MM.1S (cell line): ENCODE data around the gene MMP11.

Source experiments
- DNase-seq: peaks from one replicate; pipeline ENCODE4 v3.0.0-alpha.2; 2015
- H2AFZ ChIP-seq: fragments of 300-600 bp; sonication (generic); 2 replicates; pipeline ENCODE4 v1.6.0; 2016; ENCODE audit warnings: antibody characterized with exemption, low read length
- H3F3A ChIP-seq: fragments of 300-600 bp; sonication (generic); 2 replicates; pipeline ENCODE4 v1.6.1; 2016; ENCODE audit warnings: mild to moderate bottlenecking, antibody characterized with exemption, low read length, moderate library complexity, mixed read lengths; ENCODE audit not compliant: insufficient read depth
- H3K27ac ChIP-seq: fragments of 300-600 bp; sonication (generic); 2 replicates; pipeline ENCODE4 v1.5.1; 2016; ENCODE audit warnings: mild to moderate bottlenecking, low read length
- H3K27me3 ChIP-seq: fragments of 300-600 bp; sonication (generic); replicated peaks from 2 replicates; pipeline ENCODE4 v1.6.0; 2016; ENCODE audit warnings: low read length; ENCODE audit not compliant: insufficient read depth
- H3K36me3 ChIP-seq: fragments of 300-600 bp; sonication (generic); replicated peaks from 2 replicates; pipeline ENCODE4 v1.6.1; 2016; ENCODE audit warnings: mild to moderate bottlenecking, low read length, mixed read lengths; ENCODE audit not compliant: insufficient read depth
- H3K4me1 ChIP-seq: fragments of 300-600 bp; sonication (generic); 2 replicates; pipeline ENCODE4 v1.6.1; 2016; ENCODE audit warnings: low read length, mixed read lengths
- H3K4me2 ChIP-seq: fragments of 300-600 bp; sonication (generic); 2 replicates; pipeline ENCODE4 v1.6.0; 2016; ENCODE audit warnings: low read depth, low read length
- H3K4me3 ChIP-seq: fragments of 300-600 bp; sonication (generic); 2 replicates; pipeline ENCODE4 v1.5.1; 2016; ENCODE audit warnings: low read length, mixed read lengths
- H3K79me2 ChIP-seq: fragments of 300-600 bp; sonication (generic); 2 replicates; pipeline ENCODE4 v1.6.1; 2016; ENCODE audit warnings: mixed run types, low read length, mixed read lengths
- H3K9ac ChIP-seq: fragments of 300-600 bp; sonication (generic); 2 replicates; pipeline ENCODE4 v1.6.1; 2016; ENCODE audit warnings: low read length, mixed read lengths
- H3K9me2 ChIP-seq: fragments of 300-600 bp; sonication (generic); replicated peaks from 2 replicates; pipeline ENCODE4 v1.6.1; 2016; ENCODE audit warnings: mild to moderate bottlenecking, low read length, mixed read lengths; ENCODE audit not compliant: insufficient read depth
- H3K9me3 ChIP-seq: fragments of 300-600 bp; sonication (generic); replicated peaks from 2 replicates; pipeline ENCODE4 v1.6.1; 2016; ENCODE audit warnings: mild to moderate bottlenecking, low read length, mixed read lengths; ENCODE audit not compliant: insufficient read depth
- H4K20me1 ChIP-seq: fragments of 300-600 bp; sonication (generic); 2 replicates; pipeline ENCODE4 v1.6.1; 2016; ENCODE audit warnings: mild to moderate bottlenecking, low read length, moderate library complexity, mixed read lengths; ENCODE audit not compliant: insufficient read depth
- CTCF ChIP-seq: fragments of 300-600 bp; sonication (generic); IDR thresholded peaks from 2 replicates; pipeline ENCODE4 v1.5.1; 2016; ENCODE audit warnings: antibody characterized with exemption, low read length, mixed read lengths
- EZH2 ChIP-seq: fragments of 300-600 bp; sonication (generic); optimal IDR thresholded peaks from 2 replicates; pipeline ENCODE3; 2017; ENCODE audit warnings: low read depth, mild to moderate bottlenecking, antibody characterized with exemption, low read length, mixed read lengths
- EZH2phosphoT487 ChIP-seq: fragments of 300-600 bp; sonication (generic); IDR thresholded peaks from 2 replicates; pipeline ENCODE4 v1.6.1; 2018; ENCODE audit warnings: antibody characterized with exemption, low read length

The MMP11 gene

DNA sequence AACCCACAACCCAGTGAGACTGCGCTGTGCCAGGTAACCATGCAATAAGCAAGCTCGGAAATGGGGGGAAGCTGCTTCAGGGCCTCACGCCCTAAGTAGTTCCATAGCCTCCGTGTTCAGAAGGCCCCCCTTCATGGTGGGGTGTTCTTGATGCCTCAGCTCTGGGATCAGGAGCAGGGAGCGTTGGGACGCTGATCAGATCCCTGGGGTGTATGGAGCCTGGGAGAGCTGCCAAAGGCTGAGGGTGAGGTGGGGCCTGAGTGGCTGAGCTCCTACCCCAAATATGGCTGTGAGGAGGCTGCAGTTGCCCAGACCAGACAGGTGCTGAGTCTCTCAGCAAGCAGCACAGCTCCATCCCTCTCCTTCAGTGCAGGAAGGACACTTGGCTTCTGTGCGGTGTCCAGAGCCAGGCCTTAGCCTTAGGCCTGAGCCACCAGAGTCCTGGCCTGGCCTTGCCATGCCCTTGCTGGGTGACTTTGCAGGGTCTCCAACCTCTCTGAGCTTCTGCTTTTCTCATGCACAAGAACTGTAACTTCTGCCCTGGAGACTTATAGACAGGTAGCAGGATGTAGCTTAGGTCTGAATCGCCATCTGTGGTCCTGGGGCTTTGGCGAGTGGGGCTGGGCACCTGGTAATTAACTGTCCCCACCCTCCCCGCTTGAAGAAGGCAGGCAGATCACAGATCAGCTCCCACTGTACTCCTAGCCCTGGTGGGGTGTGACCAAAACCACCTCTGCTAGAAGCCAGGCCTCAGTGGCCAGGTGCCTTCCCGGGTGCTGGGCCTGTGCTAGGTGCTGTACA, 5.3 kb downstream of the MMP11 start:
- Histone ChIP-seq H3K9me3 (no peaks in the 10 kb centered on the region), H3K4me1 (peaks cover 7% of the 10 kb centered on the region), H3K9ac (no peak overlapping the region)

GRCh38 chr22:23778577-23778900, 5.9 kb downstream of the MMP11 start:
- H3F3A ChIP-seq, result no peaks in the 10 kb centered on the region
- H3K9me2 ChIP-seq, result no peaks in the 10 kb centered on the region
- H3K4me3 ChIP-seq, result no peak overlapping the region
- H3K9me3 ChIP-seq, result no peaks in the 10 kb centered on the region
- no peak overlapping the region for H2AFZ ChIP-seq
- TF ChIP-seq CTCF (no peak), EZH2 (no peak), EZH2phosphoT487 (no peak)
- no peak overlapping the region for H3K4me2 ChIP-seq
- H3K79me2 ChIP-seq, result no peaks in the 10 kb centered on the region
- H3K9ac ChIP-seq, result no peak overlapping the region
- H3K27ac ChIP-seq, result no peak overlapping the region
- H3K4me1 ChIP-seq, result 0 out of 2 replicates have a peak, but pooled peaks cover under 1% of the 10 kb centered on the region
- DNase-seq, result no peak
- H3K27me3 ChIP-seq, result no peaks in the 10 kb centered on the region
- H4K20me1 ChIP-seq, result no peaks in the 10 kb centered on the region
- no peaks in the 10 kb centered on the region for H3K36me3 ChIP-seq

More for the DNA sequence above, 5.3 kb downstream of the MMP11 start:
- no peaks in the 10 kb centered on the region for H4K20me1 ChIP-seq
- TF ChIP-seq EZH2 (no peak), CTCF (no peak), EZH2phosphoT487 (no peak)
- H3F3A ChIP-seq, result peaks cover 4% of the 10 kb centered on the region; the same call in 1 of the 2 replicates
- no peaks in the 10 kb centered on the region for H3K36me3 ChIP-seq
- DNase-seq, result no peak
- H3K4me2 ChIP-seq, result no peak overlapping the region
- H2AFZ ChIP-seq, result no peak overlapping the region
- H3K9me2 ChIP-seq, result no peaks in the 10 kb centered on the region
- H3K27ac ChIP-seq, result no peak overlapping the region
- no peak overlapping the region for H3K4me3 ChIP-seq
- no peaks in the 10 kb centered on the region for H3K79me2 ChIP-seq
- no peaks in the 10 kb centered on the region for H3K27me3 ChIP-seq

DNA sequence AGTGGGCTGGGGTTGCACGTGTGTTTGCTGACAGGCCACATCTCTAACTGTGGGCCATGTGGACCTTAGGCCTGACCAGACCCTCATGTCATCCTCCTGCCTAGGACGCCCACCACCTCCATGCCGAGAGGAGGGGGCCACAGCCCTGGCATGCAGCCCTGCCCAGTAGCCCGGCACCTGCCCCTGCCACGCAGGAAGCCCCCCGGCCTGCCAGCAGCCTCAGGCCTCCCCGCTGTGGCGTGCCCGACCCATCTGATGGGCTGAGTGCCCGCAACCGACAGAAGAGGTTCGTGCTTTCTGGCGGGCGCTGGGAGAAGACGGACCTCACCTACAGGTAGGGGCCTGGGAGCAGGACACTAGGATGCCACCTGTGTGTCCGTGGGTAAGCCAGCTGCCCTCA, 6.4 kb downstream of the MMP11 start:
- H3K9me3 ChIP-seq, result no peaks in the 10 kb centered on the region
- no peak for TF ChIP-seq EZH2phosphoT487
- TF ChIP-seq EZH2, result no peak
- no peaks in the 10 kb centered on the region for H3F3A ChIP-seq
- H3K79me2 ChIP-seq, result no peaks in the 10 kb centered on the region
- H3K4me2 ChIP-seq, result no peak overlapping the region
- H3K36me3 ChIP-seq, result no peaks in the 10 kb centered on the region
- H4K20me1 ChIP-seq, result no peaks in the 10 kb centered on the region
- no peak overlapping the region for H3K9ac ChIP-seq
- no peaks in the 10 kb centered on the region for H3K9me2 ChIP-seq
- no peaks in the 10 kb centered on the region for H3K4me1 ChIP-seq
- no peaks in the 10 kb centered on the region for H3K27me3 ChIP-seq
- H3K27ac ChIP-seq, result no peak overlapping the region
- DNase-seq, result no peak
- no peak overlapping the region for H3K4me3 ChIP-seq
- H2AFZ ChIP-seq, result no peak overlapping the region

DNA sequence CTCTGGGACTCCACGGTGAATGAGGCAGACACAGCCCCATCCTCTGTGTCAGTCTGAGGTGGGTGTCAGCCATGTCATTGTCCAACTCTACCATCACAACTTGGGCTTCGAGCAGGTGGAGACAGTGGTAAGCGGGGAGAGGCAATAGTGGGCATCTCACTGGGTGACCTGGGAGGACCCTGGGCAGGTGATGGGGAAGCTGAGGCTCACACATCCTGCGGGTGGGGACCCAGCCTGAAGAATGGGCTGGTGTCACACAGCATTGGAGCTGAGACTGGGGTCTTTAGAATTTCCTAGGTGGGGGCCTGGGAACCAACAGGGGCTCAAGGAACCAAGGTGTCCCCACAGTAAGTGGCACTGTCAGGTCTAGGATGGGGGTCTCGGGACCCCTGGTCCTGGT, 7.1 kb downstream of the MMP11 start:
- Histone ChIP-seq H3K27ac (no peak overlapping the region), H3K9ac (no peak overlapping the region), H3F3A (no peaks in the 10 kb centered on the region), H3K4me2 (no peak overlapping the region), H2AFZ (no peak overlapping the region), H3K9me3 (no peaks in the 10 kb centered on the region), H3K36me3 (no peaks in the 10 kb centered on the region), H3K79me2 (no peaks in the 10 kb centered on the region), H3K9me2 (no peaks in the 10 kb centered on the region), H4K20me1 (no peaks in the 10 kb centered on the region), H3K4me1 (no peaks in the 10 kb centered on the region), H3K4me3 (no peak overlapping the region), H3K27me3 (no peaks in the 10 kb centered on the region)
- TF ChIP-seq CTCF (no peak), EZH2 (no peak), EZH2phosphoT487 (no peak)
- DNase-seq, result no peak
